ENCODE measurements around the gene MEN1. TPM values are rescaled to one million over a fixed set of nuclear protein-coding genes. Genes with fewer than 3 reads are reported as not detected.

MEN1 gene
- total and polyA plus RNA-seq, 2 of the 13 experiments (the other 11 are each of a cell fraction or from before 2014, with no cell fraction given): 20.5 to 27.3 TPM

GRCh38 chr11:64810271-64810890 lies at the start of gene MEN1 (continued):
- TF ChIP-seq ZNF629 (CRISPR knock-in tag; conservative IDR thresholded peaks at IDR 0.05): no peak
- TF ChIP-seq ATF7 (IDR thresholded peaks at IDR 0.05): no peak
- TF ChIP-seq ATF7 (CRISPR knock-in tag; IDR thresholded peaks at IDR 0.05): peak; percentile 46; the same call in 1 of the 2 replicates
- TF ChIP-seq MXD1 (CRISPR knock-in tag; IDR thresholded peaks at IDR 0.05): no peak

GRCh38 chr11:64859542-64860414 lies 49.4 kb upstream of the MEN1 start:
- no peaks in the 10 kb centered on the region for H3K27me3 ChIP-seq (ENCODE audit: control insufficient read depth in 1 of 2, insufficient read depth in 2 of 2, low read length in 2 of 2)
- FAIRE-seq (no peak), DNase-seq (ENCODE audit: low spot score) (no peak), ATAC-seq (no peak)
- 96% methylated on average over 32 of the region's 33 CpGs for WGBS (ENCODE audit: low lambda C conversion rate)
- no peak overlapping the region for H2AFZ ChIP-seq (ENCODE audit: low read length)
- peaks cover 8 to 27% of the 10 kb centered on the region in 2 experiments; a peak in 4 of 5 replicates for H3K36me3 ChIP-seq (replicated peaks in 1 of 2; ENCODE audit: control insufficient read depth in 1 of 2, insufficient read depth in 2 of 2, low read length in 2 of 2)
- peaks cover 13% of the 10 kb centered on the region for H3K79me2 ChIP-seq (ENCODE audit: insufficient read depth, low read length)
- ChIA-PET CTCF (ENCODE audit: low intra/inter-chr PET ratio, low total read pairs) (no interaction called here), POLR2A (interaction anchor here (2.7 kb wide), 1 partner anchor 13 kb away, joined by 10 read pairs; no protein-coding TSS in a partner anchor)
- H3K4me2 ChIP-seq (ENCODE audit: low read depth, low read length): no peak overlapping the region
- no peaks in the 10 kb centered on the region for H4K20me1 ChIP-seq (ENCODE audit: insufficient read depth, low read length)
- H3K9ac ChIP-seq (ENCODE audit: insufficient read depth, low read depth, low read length): no peak overlapping the region
- in situ Hi-C loops (cut with HindIII; ENCODE audit: extremely low pct_ligation_motif_present, low pct_unique_long_range_greater_than_20kb) (no loop called here), intact Hi-C loops (cut with micrococcal nuclease; ENCODE audit: unreplicated experiment) (no loop called here)
- H3K4me1 ChIP-seq (ENCODE audit: insufficient read depth, low read length): peaks cover 61% of the 10 kb centered on the region
- no TSS peak for BruUV-seq (replicated peaks)
- H3K27ac ChIP-seq (ENCODE audit: extremely low read length, insufficient read depth, low read length): no peak overlapping the region
- TF ChIP-seq ZNF746 (CRISPR knock-in tag; IDR thresholded peaks at IDR 0.05) (no peak), ZNF776 (CRISPR knock-in tag; IDR thresholded peaks at IDR 0.05) (no peak), TRAFD1 (CRISPR knock-in tag; IDR thresholded peaks at IDR 0.05; ENCODE audit: borderline replicate concordance) (no peak), ZNF451 (CRISPR knock-in tag; IDR thresholded peaks at IDR 0.05) (no peak), ZC3H4 (CRISPR knock-in tag; IDR thresholded peaks at IDR 0.05; ENCODE audit: borderline replicate concordance) (no peak), ZNF101 (CRISPR knock-in tag; IDR thresholded peaks at IDR 0.05; ENCODE audit: borderline replicate concordance, low read depth) (no peak), SMARCE1 (IDR thresholded peaks at IDR 0.05; ENCODE audit: borderline replicate concordance) (no peak), TOPORS (CRISPR knock-in tag; IDR thresholded peaks at IDR 0.05) (no peak), E2F1 (CRISPR knock-in tag; IDR thresholded peaks at IDR 0.05) (no peak)
- no peaks in the 10 kb centered on the region for H3K9me3 ChIP-seq (ENCODE audit: low read length)
- H3K4me3 ChIP-seq (replicated peaks in 1 of 3; ENCODE audit: insufficient read depth in 1 of 3, low read depth in 2 of 3, low read length in 3 of 3): no peak overlapping the region

All from HepG2 (cell line).